ENCODE measurements around the gene AANAT.

DNA sequence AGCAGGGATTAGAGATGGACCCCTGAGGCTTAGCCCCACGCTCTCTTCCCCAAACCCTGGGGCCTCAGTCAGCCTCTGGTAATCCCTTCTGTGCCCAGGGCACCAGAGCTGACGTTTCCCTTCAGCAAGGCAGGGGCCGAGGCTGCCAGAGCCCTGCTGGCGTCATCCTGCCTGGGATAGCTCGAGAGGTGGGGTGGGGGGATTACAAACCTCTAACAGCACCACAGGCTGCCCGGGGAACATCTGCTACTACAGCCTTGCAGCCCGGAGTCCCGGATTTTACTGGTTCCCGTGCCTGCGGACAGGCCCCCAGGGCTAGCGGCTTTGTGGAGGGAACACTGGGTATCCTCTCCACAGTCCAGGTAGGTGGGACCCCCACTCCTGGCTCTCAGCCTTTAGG, at the start of gene AANAT:
- TF ChIP-seq, protein P1, sequence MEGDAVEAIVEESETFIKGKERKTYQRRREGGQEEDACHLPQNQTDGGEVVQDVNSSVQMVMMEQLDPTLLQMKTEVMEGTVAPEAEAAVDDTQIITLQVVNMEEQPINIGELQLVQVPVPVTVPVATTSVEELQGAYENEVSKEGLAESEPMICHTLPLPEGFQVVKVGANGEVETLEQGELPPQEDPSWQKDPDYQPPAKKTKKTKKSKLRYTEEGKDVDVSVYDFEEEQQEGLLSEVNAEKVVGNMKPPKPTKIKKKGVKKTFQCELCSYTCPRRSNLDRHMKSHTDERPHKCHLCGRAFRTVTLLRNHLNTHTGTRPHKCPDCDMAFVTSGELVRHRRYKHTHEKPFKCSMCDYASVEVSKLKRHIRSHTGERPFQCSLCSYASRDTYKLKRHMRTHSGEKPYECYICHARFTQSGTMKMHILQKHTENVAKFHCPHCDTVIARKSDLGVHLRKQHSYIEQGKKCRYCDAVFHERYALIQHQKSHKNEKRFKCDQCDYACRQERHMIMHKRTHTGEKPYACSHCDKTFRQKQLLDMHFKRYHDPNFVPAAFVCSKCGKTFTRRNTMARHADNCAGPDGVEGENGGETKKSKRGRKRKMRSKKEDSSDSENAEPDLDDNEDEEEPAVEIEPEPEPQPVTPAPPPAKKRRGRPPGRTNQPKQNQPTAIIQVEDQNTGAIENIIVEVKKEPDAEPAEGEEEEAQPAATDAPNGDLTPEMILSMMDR (IDR thresholded peaks at IDR 0.05), result no peak
- TF ChIP-seq POLR2A (IDR thresholded peaks at IDR 0.05), result no peak
